CD14-positive monocyte (primary cell): ENCODE measurements around the gene EP400. TPM values are rescaled to one million over a fixed set of nuclear protein-coding genes. Genes with fewer than 3 reads are reported as not detected.
A peak's percentile ranks its signal among the peaks of the same experiment; 100 is the strongest.

Experiments used
- DNase-seq, 3 donors: peaks; one replicate each; pipeline ENCODE4 v3.0.0-alpha.2; 2011 to 2022
- H2AFZ ChIP-seq: 2 replicates; pipeline ENCODE4 v1.6.0; 2012; ENCODE audit warnings: mild to moderate bottlenecking, low read depth, low read length, inconsistent platforms; ENCODE audit not compliant: insufficient read depth, poor library complexity, severe bottlenecking
- H3K27ac ChIP-seq, 2 donors: 1 replicate in 1 of 2; 2 replicates in 1 of 2; pipeline ENCODE4 v1.5.1; 2012 to 2013; ENCODE audit warnings: low read length in 2 of 2, control low read depth in 1 of 2, inconsistent platforms in 1 of 2, low read depth in 1 of 2, mild to moderate bottlenecking in 1 of 2
- H3K27me3 ChIP-seq, 2 donors: one replicate each; pipeline versions ENCODE4 v1.6.0 to v1.6.1; 2011 to 2013; ENCODE audit warnings: low read length in 2 of 2; ENCODE audit not compliant: control insufficient read depth in 2 of 2, insufficient read depth in 2 of 2
- H3K36me3 ChIP-seq, 2 donors: replicated peaks in 1 of 2; 1 replicate in 1 of 2; 2 replicates in 1 of 2; pipeline versions ENCODE4 v1.5.1 to v1.6.1; 2012 to 2013; ENCODE audit warnings: low read length in 2 of 2, control low read depth in 1 of 2, inconsistent platforms in 1 of 2, mild to moderate bottlenecking in 1 of 2; ENCODE audit not compliant: insufficient read depth in 2 of 2, control insufficient read depth in 1 of 2
- H3K4me1 ChIP-seq, 2 donors: 1 replicate in 1 of 2; 2 replicates in 1 of 2; pipeline versions ENCODE4 v1.5.1 to v1.6.1; 2012 to 2013; ENCODE audit warnings: low read length in 2 of 2, control low read depth in 1 of 2, inconsistent platforms in 1 of 2, mild to moderate bottlenecking in 1 of 2, moderate library complexity in 1 of 2; ENCODE audit not compliant: insufficient read depth in 2 of 2, control insufficient read depth in 1 of 2
- H3K4me2 ChIP-seq: replicated peaks from 2 replicates; pipeline ENCODE3; 2012; ENCODE audit warnings: low read length, moderate library complexity, mild to moderate bottlenecking; ENCODE audit not compliant: poor library complexity, severe bottlenecking; ENCODE audit errors: extremely low read depth
- H3K4me3 ChIP-seq, 3 experiments: fragments of 200-600 bp in 1 of 3; sonication (generic) in 1 of 3; replicated peaks in 1 of 3; 1 replicate in 2 of 3; 2 replicates in 1 of 3; pipeline ENCODE4 v1.5.1; 2011 to 2013; ENCODE audit warnings: low read length in 3 of 3, mild to moderate bottlenecking in 3 of 3, control low read depth in 2 of 3, low read depth in 2 of 3, inconsistent platforms in 1 of 3, moderate library complexity in 1 of 3
- H3K79me2 ChIP-seq: 2 replicates; pipeline ENCODE4 v1.6.0; 2012; ENCODE audit warnings: mild to moderate bottlenecking, control low read depth, inconsistent platforms, low read length, moderate library complexity; ENCODE audit not compliant: insufficient read depth
- H3K9ac ChIP-seq: 2 replicates; pipeline ENCODE4 v1.6.0; 2017; ENCODE audit warnings: low read length, mild to moderate bottlenecking; ENCODE audit not compliant: insufficient read depth, poor library complexity, severe bottlenecking
- H3K9me3 ChIP-seq, 2 donors: replicated peaks in 1 of 2; 1 replicate in 1 of 2; 2 replicates in 1 of 2; pipeline versions ENCODE4 v1.5.1 to v1.6.1; 2012 to 2013; ENCODE audit warnings: low read length in 2 of 2, control low read depth in 1 of 2; ENCODE audit not compliant: control insufficient read depth in 1 of 2, insufficient read depth in 1 of 2
- H4K20me1 ChIP-seq: 2 replicates; pipeline ENCODE4 v1.6.0; 2012; ENCODE audit warnings: mild to moderate bottlenecking, low read length, control low read depth, moderate library complexity; ENCODE audit not compliant: insufficient read depth
- H3K27ac Mint-ChIP-seq, 7 donors: one replicate each; pipeline ENCODE4 v1.8.0; 2020; ENCODE audit warnings: mild to moderate bottlenecking in 7 of 7, mixed read lengths in 7 of 7, moderate library complexity in 6 of 7, inconsistent platforms in 2 of 7
- H3K27me3 Mint-ChIP-seq, 3 donors: one replicate each; pipeline ENCODE4 v1.8.0; 2021 to 2022; ENCODE audit warnings: low read depth in 3 of 3, mild to moderate bottlenecking in 3 of 3, mixed read lengths in 3 of 3, moderate library complexity in 3 of 3, inconsistent platforms in 1 of 3
- H3K36me3 Mint-ChIP-seq, 2 donors: one replicate each; pipeline ENCODE4 v1.8.0; 2020; ENCODE audit warnings: mixed read lengths in 2 of 2, inconsistent platforms in 1 of 2, mild to moderate bottlenecking in 1 of 2
- H3K4me1 Mint-ChIP-seq: one replicate; pipeline ENCODE4 v1.8.0; 2020; ENCODE audit warnings: mild to moderate bottlenecking, mixed read lengths
- H3K4me3 Mint-ChIP-seq, 2 donors: one replicate each; pipeline ENCODE4 v1.8.0; 2020; ENCODE audit warnings: mild to moderate bottlenecking in 2 of 2, mixed read lengths in 2 of 2, moderate library complexity in 1 of 2
- H3K9me3 Mint-ChIP-seq, 7 donors: one replicate each; pipeline ENCODE4 v1.8.0; 2020 to 2022; ENCODE audit warnings: mixed read lengths in 7 of 7, mild to moderate bottlenecking in 6 of 7, moderate library complexity in 6 of 7, inconsistent platforms in 2 of 7
- WGBS: methylation state at CpG from one replicate; pipeline ENCODE4 v1.1.5; 2013; ENCODE audit warnings: missing lambda C conversion rate; ENCODE audit not compliant: insufficient coverage; 5-methylcytosine and 5-hydroxymethylcytosine counted together
- intact Hi-C, 2 donors: fragments of 100-400 bp; cut with micrococcal nuclease; formaldehyde crosslinking; loops; one replicate each; pipeline versions ENCODE4 v1.15.0 to v1.15.1; 2023
- polyA plus RNA-seq, 3 donors: library from polyadenylated mRNA; depleted of rRNA in 1 of 3; unstranded in 2 of 3; stranded (reverse) in 1 of 3; fragments of 300-500 nt in 2 of 3; fragments of >200 nt in 1 of 3; fragmentation: Illumina TruSeq in 2 of 3; gene quantifications; 1 replicate in 2 of 3; 2 replicates in 1 of 3; pipeline ENCODE4 v1.2.3, GENCODE V29; 2012 to 2021
- TF ChIP-seq, protein P1 (sequence below): fragments of 200-600 bp; IDR thresholded peaks from one replicate; pipeline ENCODE4 v1.8.0; 2022; ENCODE audit warnings: antibody characterized with exemption, mild to moderate bottlenecking

EP400 gene
- polyA plus RNA-seq, 3 donors = 0.65 to 12.1 (median 0.81) TPM

DNA sequence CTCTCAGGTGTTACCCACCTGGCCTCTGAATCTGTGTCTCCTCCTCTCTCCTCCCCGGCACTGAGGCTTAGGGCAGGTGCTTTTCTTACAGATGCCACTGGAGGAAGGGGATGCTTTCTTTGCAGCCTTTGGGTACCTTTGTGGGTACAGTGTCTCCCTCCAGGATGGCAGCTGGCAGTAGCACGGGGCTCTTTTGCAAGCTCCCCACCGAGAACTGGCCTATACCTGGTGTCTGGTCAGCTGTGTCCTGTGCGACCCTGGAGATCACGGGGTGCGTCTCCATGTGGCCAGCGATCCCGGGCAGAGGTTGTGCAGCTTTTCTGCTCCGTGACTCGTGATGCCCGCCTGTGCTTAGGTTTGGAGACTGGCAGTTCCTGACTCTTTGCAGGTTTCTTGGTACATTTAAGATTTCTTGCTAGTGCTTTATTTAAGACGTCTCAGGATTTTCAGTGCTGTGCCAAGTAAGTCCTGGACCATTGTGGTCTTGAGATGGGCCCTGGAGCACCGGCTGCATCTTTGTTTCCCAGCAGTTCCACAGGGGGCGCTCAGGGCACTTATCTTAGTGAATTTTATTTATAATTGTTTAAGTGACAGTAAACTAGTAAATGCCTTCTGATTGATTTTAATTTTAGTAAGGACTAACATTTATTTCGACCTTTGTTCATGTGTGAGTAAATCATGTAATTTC, 125.4 kb downstream of the EP400 start:
- H3K9me3 Mint-ChIP-seq = no peaks in the 10 kb centered on the region
- peaks cover 78 to 86% of the 10 kb centered on the region in 2 donors for H3K36me3 Mint-ChIP-seq
- Histone ChIP-seq H3K4me1 (peaks cover 0 to 2% of the 10 kb centered on the region in 2 donors), H4K20me1 (no peaks in the 10 kb centered on the region), H3K9ac (no peak overlapping the region), H3K9me3 (no peaks in the 10 kb centered on the region), H3K36me3 (peaks cover 69 to 97% of the 10 kb centered on the region in 2 donors), H3K4me2 (no peak overlapping the region), H2AFZ (no peak overlapping the region), H3K4me3 (no peak overlapping the region), H3K27me3 (no peaks in the 10 kb centered on the region), H3K79me2 (no peaks in the 10 kb centered on the region), H3K27ac (no peak overlapping the region)
- peaks cover 7% of the 10 kb centered on the region for H3K4me1 Mint-ChIP-seq
- H3K4me3 Mint-ChIP-seq = no peak overlapping the region
- WGBS = 98% methylated on average over 11 of the region's 15 CpGs
- no peak for DNase-seq
- TF ChIP-seq, protein P1, sequence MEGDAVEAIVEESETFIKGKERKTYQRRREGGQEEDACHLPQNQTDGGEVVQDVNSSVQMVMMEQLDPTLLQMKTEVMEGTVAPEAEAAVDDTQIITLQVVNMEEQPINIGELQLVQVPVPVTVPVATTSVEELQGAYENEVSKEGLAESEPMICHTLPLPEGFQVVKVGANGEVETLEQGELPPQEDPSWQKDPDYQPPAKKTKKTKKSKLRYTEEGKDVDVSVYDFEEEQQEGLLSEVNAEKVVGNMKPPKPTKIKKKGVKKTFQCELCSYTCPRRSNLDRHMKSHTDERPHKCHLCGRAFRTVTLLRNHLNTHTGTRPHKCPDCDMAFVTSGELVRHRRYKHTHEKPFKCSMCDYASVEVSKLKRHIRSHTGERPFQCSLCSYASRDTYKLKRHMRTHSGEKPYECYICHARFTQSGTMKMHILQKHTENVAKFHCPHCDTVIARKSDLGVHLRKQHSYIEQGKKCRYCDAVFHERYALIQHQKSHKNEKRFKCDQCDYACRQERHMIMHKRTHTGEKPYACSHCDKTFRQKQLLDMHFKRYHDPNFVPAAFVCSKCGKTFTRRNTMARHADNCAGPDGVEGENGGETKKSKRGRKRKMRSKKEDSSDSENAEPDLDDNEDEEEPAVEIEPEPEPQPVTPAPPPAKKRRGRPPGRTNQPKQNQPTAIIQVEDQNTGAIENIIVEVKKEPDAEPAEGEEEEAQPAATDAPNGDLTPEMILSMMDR = no peak
- intact Hi-C loops = no loop called here
- no peak overlapping the region for H3K27ac Mint-ChIP-seq
- peaks cover 0 to 2% (median 0%) of the 10 kb centered on the region in 3 donors for H3K27me3 Mint-ChIP-seq

DNA sequence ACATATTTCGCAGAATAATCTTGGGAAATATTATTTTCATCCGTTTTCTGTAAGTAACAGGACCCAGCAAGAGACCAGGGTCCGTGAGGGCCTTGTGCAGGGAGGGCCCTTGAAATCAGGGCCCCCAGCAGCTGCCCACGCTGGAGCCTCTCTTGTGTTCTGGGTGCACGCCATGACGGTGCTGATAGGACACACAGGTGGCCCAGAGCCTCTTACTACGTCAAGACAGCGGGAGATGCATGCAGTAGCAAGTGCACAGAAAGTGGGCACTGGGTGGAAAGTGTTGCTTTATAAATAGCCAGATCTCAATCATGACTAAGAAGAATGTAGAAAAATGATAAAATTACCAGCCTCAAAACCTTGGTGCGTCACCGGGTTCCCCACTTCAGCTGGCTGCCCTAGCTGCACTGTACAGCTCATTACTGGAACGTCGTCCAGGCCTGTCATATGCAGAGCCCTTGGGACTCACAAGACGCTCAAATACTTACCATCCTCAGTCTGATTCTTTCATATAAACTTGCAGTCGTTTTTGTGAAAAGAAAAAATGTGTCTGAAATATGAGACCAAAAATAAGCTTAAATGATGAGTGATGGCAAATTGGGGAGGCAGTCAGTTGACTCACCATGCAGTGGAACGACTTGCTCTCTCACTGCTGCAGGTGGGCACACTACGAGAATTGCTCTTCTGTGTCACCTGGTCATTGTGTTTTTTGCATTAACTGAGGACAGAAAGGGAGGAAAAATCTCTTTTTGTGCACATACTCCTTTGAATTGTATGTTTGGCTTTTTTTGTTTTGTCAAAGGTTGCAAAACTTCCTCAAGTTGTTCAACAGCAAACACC, 126.2 kb downstream of the EP400 start:
- Histone ChIP-seq H2AFZ (no peak overlapping the region), H3K27me3 (no peaks in the 10 kb centered on the region), H3K27ac (no peak overlapping the region), H3K9me3 (no peaks in the 10 kb centered on the region), H3K36me3 (peaks cover 64 to 96% of the 10 kb centered on the region in 2 donors), H3K9ac (no peak overlapping the region), H3K4me1 (no peaks in the 10 kb centered on the region), H3K4me3 (no peak overlapping the region), H3K4me2 (no peak overlapping the region), H4K20me1 (no peaks in the 10 kb centered on the region), H3K79me2 (no peaks in the 10 kb centered on the region)
- H3K4me1 Mint-ChIP-seq = peaks cover 3% of the 10 kb centered on the region
- TF ChIP-seq, protein P1 = no peak
- no peak for DNase-seq
- H3K9me3 Mint-ChIP-seq = no peaks in the 10 kb centered on the region
- H3K27ac Mint-ChIP-seq = peak overlapping the region in 1 of 7 donors; percentile 1
- H3K36me3 Mint-ChIP-seq = peaks cover 72 to 89% of the 10 kb centered on the region in 2 donors
- H3K4me3 Mint-ChIP-seq = no peak overlapping the region
- intact Hi-C loops = no loop called here
- WGBS = 96% methylated on average over 10 of the region's 16 CpGs
- peaks cover 0 to 2% (median 0%) of the 10 kb centered on the region in 3 donors for H3K27me3 Mint-ChIP-seq
